ENCODE results near the gene CHERP. TPM values are rescaled to one million over a fixed set of nuclear protein-coding genes. Genes with fewer than 3 reads are reported as not detected.
A peak's percentile ranks its signal among the peaks of the same experiment; 100 is the strongest.

CHERP gene
- total and polyA plus RNA-seq, 2 of the 8 experiments (the other 6 are each of a cell fraction or from before 2014, with no cell fraction given): 13.9 to 73.7 TPM

DNA sequence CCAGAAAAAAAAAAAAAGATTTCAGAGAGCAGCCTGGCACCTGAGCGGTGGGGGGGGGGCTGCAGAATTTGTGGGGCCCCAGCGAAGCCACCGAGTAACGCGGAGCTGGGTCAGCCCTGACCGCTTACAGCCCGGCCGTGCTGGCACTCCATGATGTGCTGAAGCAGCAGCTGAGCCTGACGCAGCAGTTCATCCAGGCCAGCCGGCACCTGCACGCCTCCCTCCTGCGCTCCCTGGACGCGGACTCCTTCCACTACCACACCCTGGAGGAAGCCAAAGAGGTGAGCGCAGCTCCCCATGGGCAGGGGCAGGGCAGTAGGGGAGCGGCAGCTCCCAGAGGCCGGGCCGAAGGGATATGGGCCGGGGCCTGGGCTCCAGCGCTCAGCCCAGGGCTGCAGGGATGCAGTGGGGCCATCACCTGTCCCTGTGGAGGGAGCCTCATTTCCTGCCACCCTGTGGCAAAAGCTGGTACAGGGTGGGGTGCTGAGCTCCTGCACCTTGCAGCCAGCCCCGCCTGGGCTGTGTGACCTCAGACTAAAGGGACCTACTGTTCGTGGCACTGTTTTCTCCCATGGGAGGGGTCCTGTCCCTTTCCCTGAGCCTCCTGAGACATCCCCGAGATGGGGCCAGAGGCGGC is 27.7 kb downstream of the CHERP start:
- Histone ChIP-seq H3K79me2 (ENCODE audit: control insufficient read depth in 1 of 2, insufficient read depth in 2 of 2, low read length in 2 of 2) (no peaks in the 10 kb centered on the region), H3K23ac (ENCODE audit: insufficient read length) (no peak overlapping the region), H2BK5ac (ENCODE audit: low read depth, low read length) (no peak overlapping the region), H3K79me1 (ENCODE audit: low read depth, low read length) (no peaks in the 10 kb centered on the region), H3K4me1 (replicated peaks in 1 of 4; ENCODE audit: control insufficient read depth in 3 of 4, insufficient read depth in 4 of 4, low read length in 3 of 4) (no peaks in the 10 kb centered on the region), H4K8ac (ENCODE audit: extremely low read depth, insufficient read depth, low read length) (peak overlapping the region; percentile 25; the same call in 1 of the 2 replicates), H2BK20ac (ENCODE audit: low read length) (no peak overlapping the region), H2AFZ (ENCODE audit: low read length) (no peak overlapping the region), H3K4me2 (ENCODE audit: insufficient read depth in 1 of 2, low read depth in 2 of 2, low read length in 2 of 2) (no peak overlapping the region), H3K27me3 (replicated peaks in 1 of 4; ENCODE audit: control insufficient read depth in 3 of 4, extremely low read depth in 1 of 4, insufficient read depth in 3 of 4, low read length in 3 of 4) (no peaks in the 10 kb centered on the region), H3K9me3 (ENCODE audit: insufficient read depth in 2 of 2, low read depth in 1 of 2, low read length in 1 of 2) (no peaks in the 10 kb centered on the region), H2BK120ac (replicated peaks; ENCODE audit: low read depth, low read length) (no peak overlapping the region), H3K36me3 (ENCODE audit: control insufficient read depth in 2 of 4, insufficient read depth in 4 of 4, low read length in 3 of 4) (peaks cover 14 to 28% (median 25%) of the 10 kb centered on the region in 4 experiments), H3K56ac (replicated peaks; ENCODE audit: insufficient read length, low read depth, low read length) (no peak overlapping the region), H3K23me2 (ENCODE audit: low read depth, low read length) (no peaks in the 10 kb centered on the region), H4K20me1 (replicated peaks in 1 of 2; ENCODE audit: control insufficient read depth in 1 of 2, insufficient read depth in 2 of 2, low read length in 2 of 2) (peaks cover 13 to 16% of the 10 kb centered on the region in 2 experiments), H3K14ac (ENCODE audit: insufficient read length) (no peak overlapping the region), H2AK5ac (ENCODE audit: low read depth, low read length) (no peak overlapping the region), H4K91ac (replicated peaks; ENCODE audit: insufficient read length, low read length) (no peak overlapping the region), H3K9ac (replicated peaks in 1 of 4; ENCODE audit: extremely low read depth in 1 of 4, low read depth in 3 of 4, low read length in 3 of 4) (no peak overlapping the region), H3K4ac (replicated peaks; ENCODE audit: insufficient read length, low read depth, low read length) (no peak overlapping the region), H2BK12ac (ENCODE audit: low read depth, low read length) (no peak overlapping the region), H3K18ac (ENCODE audit: extremely low read depth, low read length) (no peak overlapping the region), H3K27ac (ENCODE audit: low read depth, low read length) (no peak overlapping the region), H3K4me3 (ENCODE audit: extremely low read depth in 1 of 4, insufficient read depth in 2 of 4, low read depth in 3 of 4, low read length in 4 of 4) (no peak overlapping the region), H2BK15ac (ENCODE audit: low read length) (no peak overlapping the region), H4K5ac (ENCODE audit: insufficient read length, low read depth, low read length) (no peak overlapping the region)
- ChIA-PET CTCF (ENCODE audit: partially characterized antibody) (interaction anchor here (0.7 to 6.1 kb wide), 9 partner anchors 14 to 90 kb away, joined by 3 to 67 read pairs (median 3); partner anchors contain the start of genes C19orf44 and CALR3), POLR2A (ENCODE audit: partially characterized antibody) (interaction anchor here (0.7 to 2.9 kb wide), 5 partner anchors 18 to 77 kb away, joined by 3 to 7 read pairs (median 3); partner anchors contain the start of genes C19orf44 and CALR3)
- no peak for DNase-seq (ENCODE audit: low read depth in 1 of 2, low spot score in 2 of 2)
- 91% methylated on average over 24 of the region's 24 CpGs; no CpG with 5 or more reads in 1 of the 2 experiments for WGBS, 2 experiments (ENCODE audit: extremely low coverage in 1 of 2, insufficient coverage in 1 of 2, insufficient read length in 1 of 2, insufficient replicate concordance in 2 of 2, low coverage in 1 of 2, low lambda C conversion rate in 2 of 2, missing lambda C conversion rate in 1 of 2)
- FAIRE-seq: no peak
- TF ChIP-seq, protein P1, sequence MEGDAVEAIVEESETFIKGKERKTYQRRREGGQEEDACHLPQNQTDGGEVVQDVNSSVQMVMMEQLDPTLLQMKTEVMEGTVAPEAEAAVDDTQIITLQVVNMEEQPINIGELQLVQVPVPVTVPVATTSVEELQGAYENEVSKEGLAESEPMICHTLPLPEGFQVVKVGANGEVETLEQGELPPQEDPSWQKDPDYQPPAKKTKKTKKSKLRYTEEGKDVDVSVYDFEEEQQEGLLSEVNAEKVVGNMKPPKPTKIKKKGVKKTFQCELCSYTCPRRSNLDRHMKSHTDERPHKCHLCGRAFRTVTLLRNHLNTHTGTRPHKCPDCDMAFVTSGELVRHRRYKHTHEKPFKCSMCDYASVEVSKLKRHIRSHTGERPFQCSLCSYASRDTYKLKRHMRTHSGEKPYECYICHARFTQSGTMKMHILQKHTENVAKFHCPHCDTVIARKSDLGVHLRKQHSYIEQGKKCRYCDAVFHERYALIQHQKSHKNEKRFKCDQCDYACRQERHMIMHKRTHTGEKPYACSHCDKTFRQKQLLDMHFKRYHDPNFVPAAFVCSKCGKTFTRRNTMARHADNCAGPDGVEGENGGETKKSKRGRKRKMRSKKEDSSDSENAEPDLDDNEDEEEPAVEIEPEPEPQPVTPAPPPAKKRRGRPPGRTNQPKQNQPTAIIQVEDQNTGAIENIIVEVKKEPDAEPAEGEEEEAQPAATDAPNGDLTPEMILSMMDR (IDR thresholded peaks at IDR 0.05; ENCODE audit: control extremely low read depth in 1 of 3, insufficient read depth in 1 of 3, low read depth in 1 of 3, low read length in 3 of 3): peak in 2 of 3 experiments; percentile 13 to 23; a peak in 2 of 4 replicates
- TF ChIP-seq TBP (IDR thresholded peaks at IDR 0.05; ENCODE audit: low read depth, low read length): peak; percentile 53; the same call in 1 of the 2 replicates
- no peak for TF ChIP-seq KDM4A (IDR thresholded peaks at IDR 0.05; ENCODE audit: low read depth, low read length, severe bottlenecking)
- peak; percentile 24 to 35; a peak in 3 of 4 replicates for TF ChIP-seq RAD21 (IDR thresholded peaks at IDR 0.05 in 1 of 2, conservative IDR thresholded peaks at IDR 0.05 in 1 of 2; ENCODE audit: low read depth in 2 of 2, low read length in 2 of 2)
- TF ChIP-seq SAP30 (IDR thresholded peaks at IDR 0.05; ENCODE audit: insufficient read depth, insufficient replicate concordance, low read length): no peak
- no peak for TF ChIP-seq ASH2L (IDR thresholded peaks at IDR 0.05; ENCODE audit: low read length)
- TF ChIP-seq SIRT6 (IDR thresholded peaks at IDR 0.05; ENCODE audit: low read length): no peak
- no peak for TF ChIP-seq KDM5A (IDR thresholded peaks at IDR 0.05; ENCODE audit: low read length)
- no peak for TF ChIP-seq TCF12 (IDR thresholded peaks at IDR 0.05; ENCODE audit: low read depth, low read length)

All from H1 (cell line).